HepG2 (cell line): ENCODE results near the gene FANCG. TPM values are rescaled to one million over a fixed set of nuclear protein-coding genes. Genes with fewer than 3 reads are reported as not detected.

Source experiments
- ATAC-seq: fragments of 200-7000 bp; cut with Tn5 transposase; 3 replicates; pipeline ENCODE4 v1.9.1; 2020; ENCODE audit warnings: mild to moderate bottlenecking, moderate library complexity
- BruUV-seq: library from RNA; stranded (reverse); fragments of 400-500 nt; replicated peaks from 2 replicates; lab custom pipeline; 2021; lab: Mats Ljungman, UMichigan
- CTCF ChIA-PET: fragments of 300-600 bp; formaldehyde crosslinking; extraction: SDS; loops from one replicate; lab custom pipeline; 2021; ENCODE audit warnings: low total read pairs, inconsistent platforms, low intra/inter-chr PET ratio; lab: Yijun Ruan, JAX
- POLR2A ChIA-PET: fragments of 350-600 bp; sonication (Branson Sonifier 250); formaldehyde crosslinking; loops from one replicate; lab custom pipeline; 2020; ENCODE audit warnings: antibody characterized with exemption, inconsistent platforms; lab: Yijun Ruan, JAX
- DNase-seq: peaks from one replicate; pipeline ENCODE4 v3.0.0-alpha.2; 2015; ENCODE audit warnings: low spot score
- FAIRE-seq: peaks from 3 replicates; lab custom pipeline; 2011; peaks lifted over from hg19 to GRCh38; lab: Jason Lieb, UNC
- H2AFZ ChIP-seq: one replicate; pipeline ENCODE4 v1.6.1; 2011; ENCODE audit warnings: low read length, inconsistent platforms
- H3K27ac ChIP-seq: fragments of 300-600 bp; 3 replicates; pipeline ENCODE4 v1.8.0; 2011; ENCODE audit warnings: mixed run types, mild to moderate bottlenecking, mixed read lengths, low read length, inconsistent platforms; ENCODE audit not compliant: insufficient read depth; ENCODE audit errors: extremely low read length
- H3K27me3 ChIP-seq, 2 experiments: fragments of 200-600 bp in 1 of 2; 2 replicates in 1 of 2; 3 replicates in 1 of 2; pipeline versions ENCODE4 v1.6.0 to v1.8.0; 2011; ENCODE audit warnings: low read length in 2 of 2, mild to moderate bottlenecking in 2 of 2, moderate library complexity in 2 of 2, inconsistent platforms in 1 of 2; ENCODE audit not compliant: insufficient read depth in 2 of 2, control insufficient read depth in 1 of 2
- H3K36me3 ChIP-seq, 2 experiments: fragments of 200-600 bp in 1 of 2; replicated peaks in 1 of 2; 2 replicates in 1 of 2; 3 replicates in 1 of 2; pipeline versions ENCODE4 v1.5.1 to v1.8.0; 2011; ENCODE audit warnings: low read length in 2 of 2, inconsistent platforms in 1 of 2; ENCODE audit not compliant: insufficient read depth in 2 of 2, control insufficient read depth in 1 of 2
- H3K4me1 ChIP-seq: 2 replicates; pipeline ENCODE4 v1.5.1; 2012; ENCODE audit warnings: low read length, inconsistent platforms; ENCODE audit not compliant: insufficient read depth
- H3K4me2 ChIP-seq: 2 replicates; pipeline ENCODE4 v1.6.0; 2011; ENCODE audit warnings: low read depth, low read length, inconsistent platforms
- H3K4me3 ChIP-seq, 3 experiments: fragments of 200-600 bp in 1 of 3; sonication (generic), shearing (Covaris generic) in 1 of 3; replicated peaks in 1 of 3; 2 replicates each; pipeline ENCODE4 v1.5.1; 2011 to 2016; ENCODE audit warnings: low read length in 3 of 3, inconsistent platforms in 2 of 3, low read depth in 2 of 3, mild to moderate bottlenecking in 2 of 3, control low read depth in 1 of 3, mixed read lengths in 1 of 3; ENCODE audit not compliant: insufficient read depth in 1 of 3
- H3K79me2 ChIP-seq: one replicate; pipeline ENCODE4 v1.6.1; 2011; ENCODE audit warnings: low read length, inconsistent platforms; ENCODE audit not compliant: insufficient read depth
- H3K9ac ChIP-seq: 2 replicates; pipeline ENCODE4 v1.6.0; 2011; ENCODE audit warnings: mild to moderate bottlenecking, low read depth, low read length, inconsistent platforms; ENCODE audit not compliant: insufficient read depth
- H3K9me3 ChIP-seq: 2 replicates; pipeline ENCODE4 v1.5.1; 2012; ENCODE audit warnings: mild to moderate bottlenecking, low read length
- H4K20me1 ChIP-seq: 2 replicates; pipeline ENCODE4 v1.6.0; 2011; ENCODE audit warnings: inconsistent platforms, mild to moderate bottlenecking, low read length, moderate library complexity; ENCODE audit not compliant: insufficient read depth
- CHD4 ChIP-seq: fragments of 200-600 bp; sonication (generic); IDR thresholded peaks from 2 replicates; pipeline ENCODE4 v1.7.0; 2017; ENCODE audit warnings: mild to moderate bottlenecking, low read length, borderline replicate concordance
- CSRNP2 ChIP-seq: sonication (generic); formaldehyde crosslinking; conservative IDR thresholded peaks from 2 replicates; pipeline ENCODE4 v1.8.0; 2022; ENCODE audit warnings: low read depth, missing genetic modification reagents
- HIC2 ChIP-seq: sonication (generic); formaldehyde crosslinking; IDR thresholded peaks from 2 replicates; pipeline ENCODE4 v1.9.0; 2022; ENCODE audit warnings: low read depth, missing genetic modification reagents
- RFXANK ChIP-seq: IDR thresholded peaks from 2 replicates; pipeline ENCODE4 v1.6.1; 2016
- ZFP62 ChIP-seq: sonication (generic); formaldehyde crosslinking; IDR thresholded peaks from 2 replicates; pipeline ENCODE4 v1.4.0; 2020; ENCODE audit warnings: missing genetic modification reagents
- ZNF280D ChIP-seq: sonication (generic); formaldehyde crosslinking; IDR thresholded peaks from 2 replicates; pipeline ENCODE4 v1.5.1; 2020; ENCODE audit warnings: mild to moderate bottlenecking, missing genetic modification reagents
- ZNF337 ChIP-seq: sonication (generic); formaldehyde crosslinking; IDR thresholded peaks from 2 replicates; pipeline ENCODE4 v1.5.1; 2020; ENCODE audit warnings: missing genetic modification reagents, low read depth, mild to moderate bottlenecking, borderline replicate concordance
- ZNF710 ChIP-seq: sonication (generic); formaldehyde crosslinking; IDR thresholded peaks from 2 replicates; pipeline ENCODE4 v1.5.0; 2020; ENCODE audit warnings: mild to moderate bottlenecking, missing genetic modification reagents, borderline replicate concordance
- WGBS: methylation state at CpG from one replicate; pipeline ENCODE4 v1.1.6; 2017; ENCODE audit warnings: low lambda C conversion rate; 5-methylcytosine and 5-hydroxymethylcytosine counted together
- in situ Hi-C: cut with HindIII; loops from 2 replicates; pipeline ENCODE4 v1.10.0; 2017; ENCODE audit warnings: low pct_unique_long_range_greater_than_20kb; ENCODE audit not compliant: extremely low pct_ligation_motif_present
- intact Hi-C: fragments of 100-400 bp; cut with micrococcal nuclease; formaldehyde crosslinking; loops from one replicate; pipeline ENCODE4 v1.10.0; 2022; ENCODE audit not compliant: unreplicated experiment
- polyA plus RNA-seq, 8 experiments: library from polyadenylated mRNA; depleted of rRNA in 3 of 8; stranded (reverse) in 7 of 8; unstranded in 1 of 8; fragments of >200 nt; fragmentation: Illumina TruSeq in 4 of 8; extraction: Trizol in 4 of 8; gene quantifications; 2 replicates each; pipeline versions ENCODE4 v1.2.1 to v1.2.3, GENCODE V29; 2011 to 2016; ENCODE audit warnings: low read depth in 4 of 8, missing spikeins in 1 of 8, mixed read lengths in 1 of 8; ENCODE audit not compliant: insufficient read depth in 1 of 8
- total RNA-seq, 5 experiments: library from RNA; depleted of rRNA; stranded (reverse); fragments of >200 nt; fragmentation: Illumina TruSeq; extraction: Trizol; gene quantifications; 2 replicates each; pipeline ENCODE4 v1.2.3, GENCODE V29; 2016; ENCODE audit warnings: low read depth in 1 of 5

The FANCG gene
- total and polyA plus RNA-seq, 2 of the 13 experiments (the other 11 are each of a cell fraction or from before 2014, with no cell fraction given) = 14.4 to 45.1 TPM

- Histone ChIP-seq H3K4me3 (no peak overlapping the region), H3K4me2 (no peak overlapping the region), H3K27me3 (no peaks in the 10 kb centered on the region; a peak in 1 of 5 replicates), H4K20me1 (no peaks in the 10 kb centered on the region), H3K4me1 (peaks cover 30% of the 10 kb centered on the region), H2AFZ (no peak overlapping the region), H3K9ac (no peak overlapping the region), H3K79me2 (peaks cover 16% of the 10 kb centered on the region), H3K27ac (no peak overlapping the region), H3K36me3 (peaks cover 3 to 13% of the 10 kb centered on the region in 2 experiments; a peak in 4 of 5 replicates), H3K9me3 (no peaks in the 10 kb centered on the region)
- FAIRE-seq (no peak), DNase-seq (no peak), ATAC-seq (no peak)
- ChIA-PET POLR2A (no interaction called here), CTCF (no interaction called here)
- no peak for TF ChIP-seq RFXANK (CRISPR knock-in tag)
- TF ChIP-seq ZNF280D (CRISPR knock-in tag) = no peak
- no peak for TF ChIP-seq CSRNP2 (CRISPR knock-in tag)
- TF ChIP-seq ZNF337 (CRISPR knock-in tag) = no peak
- TF ChIP-seq ZFP62 (CRISPR knock-in tag) = no peak
- no peak for TF ChIP-seq ZNF710 (CRISPR knock-in tag)
- TF ChIP-seq CHD4 = no peak
- no peak for TF ChIP-seq HIC2 (CRISPR knock-in tag)
- in situ Hi-C loops (no loop called here), intact Hi-C loops (no loop called here)
- WGBS = 93% methylated on average over 10 of the region's 13 CpGs
- no TSS peak for BruUV-seq
Observed at GRCh38 chr9:35105571-35106342, 26.0 kb upstream of the FANCG start.
